H9 (cell line): Measurements from ENCODE around the gene RPP38. TPM values are rescaled to one million over a fixed set of nuclear protein-coding genes. Genes with fewer than 3 reads are reported as not detected.

ENCODE experiments used
- DNase-seq: peaks from one replicate; pipeline ENCODE4 v3.0.0-alpha.2; 2017
- H2AFZ ChIP-seq: one replicate; pipeline ENCODE4 v1.6.1; 2013; ENCODE audit warnings: mild to moderate bottlenecking, low read length, control low read depth, moderate library complexity
- H2AK5ac ChIP-seq: 2 replicates; pipeline ENCODE4 v1.6.1; 2013; ENCODE audit warnings: low read length, control low read depth, mixed read lengths; ENCODE audit not compliant: insufficient read length
- H2BK120ac ChIP-seq: one replicate; pipeline ENCODE4 v1.6.1; 2013; ENCODE audit warnings: low read depth, mild to moderate bottlenecking, low read length, control low read depth, inconsistent platforms; ENCODE audit not compliant: poor library complexity, severe bottlenecking
- H2BK12ac ChIP-seq: 2 replicates; pipeline ENCODE4 v1.6.1; 2013; ENCODE audit warnings: low read length, control low read depth, mixed read lengths, low read depth; ENCODE audit not compliant: insufficient read length
- H2BK15ac ChIP-seq: 2 replicates; pipeline ENCODE4 v1.6.1; 2013; ENCODE audit warnings: low read depth, low read length, control low read depth
- H2BK20ac ChIP-seq: one replicate; pipeline ENCODE4 v1.6.1; 2013; ENCODE audit warnings: low read depth, mild to moderate bottlenecking, low read length, control low read depth, inconsistent platforms; ENCODE audit not compliant: poor library complexity, severe bottlenecking
- H2BK5ac ChIP-seq: 2 replicates; pipeline ENCODE4 v1.6.1; 2013; ENCODE audit warnings: low read length, control low read depth, mixed read lengths; ENCODE audit not compliant: insufficient read length
- H3K14ac ChIP-seq: 2 replicates; pipeline ENCODE4 v1.6.1; 2013; ENCODE audit warnings: low read length, control low read depth; ENCODE audit not compliant: insufficient read depth
- H3K18ac ChIP-seq: 2 replicates; pipeline ENCODE4 v1.6.1; 2013; ENCODE audit warnings: low read depth, mild to moderate bottlenecking, mixed read lengths, low read length, control low read depth; ENCODE audit not compliant: insufficient read length
- H3K23ac ChIP-seq: 2 replicates; pipeline ENCODE4 v1.6.1; 2013; ENCODE audit warnings: low read length, control low read depth, mixed read lengths, low read depth; ENCODE audit not compliant: insufficient read length
- H3K23me2 ChIP-seq: 2 replicates; pipeline ENCODE4 v1.6.1; 2013; ENCODE audit warnings: low read depth, mild to moderate bottlenecking, mixed read lengths, low read length, control low read depth; ENCODE audit not compliant: insufficient read length, poor library complexity, severe bottlenecking
- H3K27ac ChIP-seq: 2 replicates; pipeline ENCODE4 v1.5.1; 2013; ENCODE audit warnings: low read length, control low read depth, mixed read lengths, low read depth; ENCODE audit not compliant: insufficient read length
- H3K27me3 ChIP-seq: 2 replicates; pipeline ENCODE4 v1.6.1; 2013; ENCODE audit warnings: low read length, control low read depth, inconsistent platforms; ENCODE audit not compliant: insufficient read depth
- H3K4ac ChIP-seq: 2 replicates; pipeline ENCODE4 v1.6.1; 2013; ENCODE audit warnings: low read depth, mild to moderate bottlenecking, control low read depth, inconsistent platforms, low read length, moderate library complexity
- H3K4me1 ChIP-seq: 2 replicates; pipeline ENCODE4 v1.6.1; 2013; ENCODE audit warnings: low read length, control low read depth, inconsistent platforms; ENCODE audit not compliant: insufficient read depth
- H3K4me2 ChIP-seq: 2 replicates; pipeline ENCODE4 v1.6.1; 2013; ENCODE audit warnings: low read length, control low read depth, mixed read lengths; ENCODE audit not compliant: insufficient read length, insufficient read depth
- H3K56ac ChIP-seq: 2 replicates; pipeline ENCODE4 v1.6.1; 2013; ENCODE audit warnings: low read depth, mild to moderate bottlenecking, mixed read lengths, low read length, control low read depth; ENCODE audit not compliant: insufficient read length
- H3K79me1 ChIP-seq: 2 replicates; pipeline ENCODE4 v1.6.1; 2013; ENCODE audit warnings: low read depth, mild to moderate bottlenecking, moderate library complexity, low read length, control low read depth, inconsistent platforms; ENCODE audit not compliant: insufficient read depth, poor library complexity, severe bottlenecking
- H3K79me2 ChIP-seq: 2 replicates; pipeline ENCODE4 v1.6.1; 2013; ENCODE audit warnings: low read length, control low read depth, inconsistent platforms; ENCODE audit not compliant: insufficient read depth
- H3K9ac ChIP-seq: 2 replicates; pipeline ENCODE4 v1.6.1; 2013; ENCODE audit warnings: low read length, control low read depth, mixed read lengths; ENCODE audit not compliant: insufficient read length; ENCODE audit errors: extremely low read depth
- H3K9me3 ChIP-seq: one replicate; pipeline ENCODE4 v1.6.1; 2013; ENCODE audit warnings: low read depth, low read length, inconsistent platforms; ENCODE audit not compliant: control insufficient read depth
- H3T11ph ChIP-seq: one replicate; pipeline ENCODE4 v1.6.1; 2013; ENCODE audit warnings: mild to moderate bottlenecking, low read length, control low read depth, inconsistent platforms
- H4K20me1 ChIP-seq: one replicate; pipeline ENCODE4 v1.6.1; 2013; ENCODE audit not compliant: control insufficient read depth, insufficient read length, insufficient read depth
- H4K5ac ChIP-seq: 2 replicates; pipeline ENCODE4 v1.6.1; 2013; ENCODE audit warnings: low read depth, mild to moderate bottlenecking, mixed read lengths, low read length, control low read depth; ENCODE audit not compliant: insufficient read length
- H4K8ac ChIP-seq: replicated peaks from 2 replicates; pipeline ENCODE4 v1.6.1; 2013; ENCODE audit warnings: low read length, control low read depth, mixed read lengths, low read depth; ENCODE audit not compliant: insufficient read length
- H4K91ac ChIP-seq: 2 replicates; pipeline ENCODE4 v1.6.1; 2013; ENCODE audit warnings: low read depth, mild to moderate bottlenecking, moderate library complexity, mixed read lengths, low read length, control low read depth; ENCODE audit not compliant: insufficient read length
- H3K27ac Mint-ChIP-seq, 3 experiments: 2 replicates in 2 of 3; 3 replicates in 1 of 3; pipeline ENCODE4 v1.8.0; 2020 to 2021; ENCODE audit warnings: mixed read lengths in 3 of 3, mild to moderate bottlenecking in 1 of 3, moderate library complexity in 1 of 3
- H3K27me3 Mint-ChIP-seq: 2 replicates; pipeline ENCODE4 v1.8.0; 2021; ENCODE audit warnings: low read depth, mild to moderate bottlenecking, moderate library complexity, mixed read lengths
- H3K36me3 Mint-ChIP-seq, 3 experiments: 2 replicates in 2 of 3; 3 replicates in 1 of 3; pipeline ENCODE4 v1.8.0; 2020 to 2021; ENCODE audit warnings: low read depth in 3 of 3, mixed read lengths in 3 of 3; ENCODE audit not compliant: insufficient read depth in 1 of 3
- H3K4me1 Mint-ChIP-seq, 2 experiments: 2 replicates each; pipeline ENCODE4 v1.8.0; 2020; ENCODE audit warnings: mixed read lengths in 2 of 2
- H3K4me3 Mint-ChIP-seq, 2 experiments: 2 replicates in 1 of 2; 3 replicates in 1 of 2; pipeline ENCODE4 v1.8.0; 2020 to 2021; ENCODE audit warnings: mild to moderate bottlenecking in 2 of 2, mixed read lengths in 2 of 2, moderate library complexity in 1 of 2
- H3K9me3 Mint-ChIP-seq, 2 experiments: 2 replicates in 1 of 2; 3 replicates in 1 of 2; pipeline ENCODE4 v1.8.0; 2020; ENCODE audit warnings: mild to moderate bottlenecking in 2 of 2, mixed read lengths in 2 of 2, moderate library complexity in 1 of 2
- CTCF ChIP-seq: fragments of 200-600 bp; sonication (generic); conservative IDR thresholded peaks from 3 replicates; pipeline ENCODE4 v1.8.0; 2021; ENCODE audit warnings: antibody characterized with exemption, mild to moderate bottlenecking
- WGBS: extraction: QIAGEN DNeasy Blood & Tissue Kit; methylation state at CpG from one replicate; pipeline ENCODE4 v1.1.7; 2013; ENCODE audit warnings: missing lambda C conversion rate, low lambda C conversion rate, mixed read lengths; ENCODE audit not compliant: insufficient read length; ENCODE audit errors: extremely low coverage; 5-methylcytosine and 5-hydroxymethylcytosine counted together
- total RNA-seq: library from RNA; stranded (reverse); gene quantifications from 2 replicates; pipeline ENCODE4 v1.2.1, GENCODE V29; 2021

Gene RPP38
- total RNA-seq, 1 experiment from 2014 or later = 26.6 TPM

GRCh38 chr10:15052121-15052520 is 45.0 kb upstream of the RPP38 start:
- H3K4me1 Mint-ChIP-seq = no peaks in the 10 kb centered on the region
- H3T11ph ChIP-seq = no peak overlapping the region
- H2AFZ ChIP-seq = no peak overlapping the region
- no peak overlapping the region; a peak in 1 of 7 replicates for H3K27ac Mint-ChIP-seq
- no peaks in the 10 kb centered on the region for H3K36me3 Mint-ChIP-seq
- no peak overlapping the region for H2AK5ac ChIP-seq
- no peaks in the 10 kb centered on the region for H3K79me2 ChIP-seq
- H3K23ac ChIP-seq = no peak overlapping the region
- no peak for DNase-seq
- H3K14ac ChIP-seq = no peak overlapping the region
- no peak overlapping the region for H4K5ac ChIP-seq
- H3K56ac ChIP-seq = no peak overlapping the region
- no peak overlapping the region for H4K8ac ChIP-seq
- H3K9me3 Mint-ChIP-seq = no peaks in the 10 kb centered on the region
- H3K23me2 ChIP-seq = no peaks in the 10 kb centered on the region
- H3K9ac ChIP-seq = no peak overlapping the region
- no peak overlapping the region for H2BK15ac ChIP-seq
- H3K27me3 Mint-ChIP-seq = no peaks in the 10 kb centered on the region; the same call in 1 of the 2 replicates
- H4K91ac ChIP-seq = no peak overlapping the region
- no peaks in the 10 kb centered on the region for H4K20me1 ChIP-seq
- no peak overlapping the region for H2BK12ac ChIP-seq
- no peaks in the 10 kb centered on the region for H3K4me1 ChIP-seq
- no peaks in the 10 kb centered on the region for H3K79me1 ChIP-seq
- H3K27ac ChIP-seq = no peak overlapping the region
- no CpG with 5 or more reads among the region's 7 CpGs for WGBS
- H3K18ac ChIP-seq = no peak overlapping the region
- no peak overlapping the region for H3K4me3 Mint-ChIP-seq
- no peak overlapping the region for H2BK120ac ChIP-seq
- H3K4me2 ChIP-seq = no peak overlapping the region
- no peak overlapping the region for H3K4ac ChIP-seq
- H2BK5ac ChIP-seq = no peak overlapping the region
- no peak for TF ChIP-seq CTCF
- H3K9me3 ChIP-seq = no peaks in the 10 kb centered on the region
- no peaks in the 10 kb centered on the region for H3K27me3 ChIP-seq
- no peak overlapping the region for H2BK20ac ChIP-seq
